CD14-positive monocyte (primary cell): ENCODE data around the gene CCDC149. TPM values are rescaled to one million over a fixed set of nuclear protein-coding genes. Genes with fewer than 3 reads are reported as not detected.

Experiments
- DNase-seq, 3 donors: peaks; one replicate each; pipeline ENCODE4 v3.0.0-alpha.2; 2011 to 2022
- H2AFZ ChIP-seq: 2 replicates; pipeline ENCODE4 v1.6.0; 2012; ENCODE audit warnings: mild to moderate bottlenecking, low read depth, low read length, inconsistent platforms; ENCODE audit not compliant: insufficient read depth, poor library complexity, severe bottlenecking
- H3K27ac ChIP-seq, 2 donors: 1 replicate in 1 of 2; 2 replicates in 1 of 2; pipeline ENCODE4 v1.5.1; 2012 to 2013; ENCODE audit warnings: low read length in 2 of 2, control low read depth in 1 of 2, inconsistent platforms in 1 of 2, low read depth in 1 of 2, mild to moderate bottlenecking in 1 of 2
- H3K27me3 ChIP-seq, 2 donors: one replicate each; pipeline versions ENCODE4 v1.6.0 to v1.6.1; 2011 to 2013; ENCODE audit warnings: low read length in 2 of 2; ENCODE audit not compliant: control insufficient read depth in 2 of 2, insufficient read depth in 2 of 2
- H3K36me3 ChIP-seq, 2 donors: replicated peaks in 1 of 2; 1 replicate in 1 of 2; 2 replicates in 1 of 2; pipeline versions ENCODE4 v1.5.1 to v1.6.1; 2012 to 2013; ENCODE audit warnings: low read length in 2 of 2, control low read depth in 1 of 2, inconsistent platforms in 1 of 2, mild to moderate bottlenecking in 1 of 2; ENCODE audit not compliant: insufficient read depth in 2 of 2, control insufficient read depth in 1 of 2
- H3K4me1 ChIP-seq, 2 donors: 1 replicate in 1 of 2; 2 replicates in 1 of 2; pipeline versions ENCODE4 v1.5.1 to v1.6.1; 2012 to 2013; ENCODE audit warnings: low read length in 2 of 2, control low read depth in 1 of 2, inconsistent platforms in 1 of 2, mild to moderate bottlenecking in 1 of 2, moderate library complexity in 1 of 2; ENCODE audit not compliant: insufficient read depth in 2 of 2, control insufficient read depth in 1 of 2
- H3K4me2 ChIP-seq: replicated peaks from 2 replicates; pipeline ENCODE3; 2012; ENCODE audit warnings: low read length, moderate library complexity, mild to moderate bottlenecking; ENCODE audit not compliant: poor library complexity, severe bottlenecking; ENCODE audit errors: extremely low read depth
- H3K4me3 ChIP-seq, 3 experiments: fragments of 200-600 bp in 1 of 3; sonication (generic) in 1 of 3; replicated peaks in 1 of 3; 1 replicate in 2 of 3; 2 replicates in 1 of 3; pipeline ENCODE4 v1.5.1; 2011 to 2013; ENCODE audit warnings: low read length in 3 of 3, mild to moderate bottlenecking in 3 of 3, control low read depth in 2 of 3, low read depth in 2 of 3, inconsistent platforms in 1 of 3, moderate library complexity in 1 of 3
- H3K79me2 ChIP-seq: 2 replicates; pipeline ENCODE4 v1.6.0; 2012; ENCODE audit warnings: mild to moderate bottlenecking, control low read depth, inconsistent platforms, low read length, moderate library complexity; ENCODE audit not compliant: insufficient read depth
- H3K9ac ChIP-seq: 2 replicates; pipeline ENCODE4 v1.6.0; 2017; ENCODE audit warnings: low read length, mild to moderate bottlenecking; ENCODE audit not compliant: insufficient read depth, poor library complexity, severe bottlenecking
- H3K9me3 ChIP-seq, 2 donors: replicated peaks in 1 of 2; 1 replicate in 1 of 2; 2 replicates in 1 of 2; pipeline versions ENCODE4 v1.5.1 to v1.6.1; 2012 to 2013; ENCODE audit warnings: low read length in 2 of 2, control low read depth in 1 of 2; ENCODE audit not compliant: control insufficient read depth in 1 of 2, insufficient read depth in 1 of 2
- H4K20me1 ChIP-seq: 2 replicates; pipeline ENCODE4 v1.6.0; 2012; ENCODE audit warnings: mild to moderate bottlenecking, low read length, control low read depth, moderate library complexity; ENCODE audit not compliant: insufficient read depth
- H3K27ac Mint-ChIP-seq, 7 donors: one replicate each; pipeline ENCODE4 v1.8.0; 2020; ENCODE audit warnings: mild to moderate bottlenecking in 7 of 7, mixed read lengths in 7 of 7, moderate library complexity in 6 of 7, inconsistent platforms in 2 of 7
- H3K27me3 Mint-ChIP-seq, 3 donors: one replicate each; pipeline ENCODE4 v1.8.0; 2021 to 2022; ENCODE audit warnings: low read depth in 3 of 3, mild to moderate bottlenecking in 3 of 3, mixed read lengths in 3 of 3, moderate library complexity in 3 of 3, inconsistent platforms in 1 of 3
- H3K36me3 Mint-ChIP-seq, 2 donors: one replicate each; pipeline ENCODE4 v1.8.0; 2020; ENCODE audit warnings: mixed read lengths in 2 of 2, inconsistent platforms in 1 of 2, mild to moderate bottlenecking in 1 of 2
- H3K4me1 Mint-ChIP-seq: one replicate; pipeline ENCODE4 v1.8.0; 2020; ENCODE audit warnings: mild to moderate bottlenecking, mixed read lengths
- H3K4me3 Mint-ChIP-seq, 2 donors: one replicate each; pipeline ENCODE4 v1.8.0; 2020; ENCODE audit warnings: mild to moderate bottlenecking in 2 of 2, mixed read lengths in 2 of 2, moderate library complexity in 1 of 2
- H3K9me3 Mint-ChIP-seq, 7 donors: one replicate each; pipeline ENCODE4 v1.8.0; 2020 to 2022; ENCODE audit warnings: mixed read lengths in 7 of 7, mild to moderate bottlenecking in 6 of 7, moderate library complexity in 6 of 7, inconsistent platforms in 2 of 7
- WGBS: methylation state at CpG from one replicate; pipeline ENCODE4 v1.1.5; 2013; ENCODE audit warnings: missing lambda C conversion rate; ENCODE audit not compliant: insufficient coverage; 5-methylcytosine and 5-hydroxymethylcytosine counted together
- intact Hi-C, 2 donors: fragments of 100-400 bp; cut with micrococcal nuclease; formaldehyde crosslinking; loops; one replicate each; pipeline versions ENCODE4 v1.15.0 to v1.15.1; 2023
- polyA plus RNA-seq, 3 donors: library from polyadenylated mRNA; depleted of rRNA in 1 of 3; unstranded in 2 of 3; stranded (reverse) in 1 of 3; fragments of 300-500 nt in 2 of 3; fragments of >200 nt in 1 of 3; fragmentation: Illumina TruSeq in 2 of 3; gene quantifications; 1 replicate in 2 of 3; 2 replicates in 1 of 3; pipeline ENCODE4 v1.2.3, GENCODE V29; 2012 to 2021
- TF ChIP-seq, protein P1 (sequence below): fragments of 200-600 bp; IDR thresholded peaks from one replicate; pipeline ENCODE4 v1.8.0; 2022; ENCODE audit warnings: antibody characterized with exemption, mild to moderate bottlenecking

CCDC149 gene
- polyA plus RNA-seq, 3 donors = 5.5 to 15.8 (median 14.9) TPM

GRCh38 chr4:24915121-24915922 lies 2.5 kb upstream of the CCDC149 start:
- H3K9me3 ChIP-seq = peaks cover under 1 to 8% of the 10 kb centered on the region in 2 donors
- TF ChIP-seq, protein P1, sequence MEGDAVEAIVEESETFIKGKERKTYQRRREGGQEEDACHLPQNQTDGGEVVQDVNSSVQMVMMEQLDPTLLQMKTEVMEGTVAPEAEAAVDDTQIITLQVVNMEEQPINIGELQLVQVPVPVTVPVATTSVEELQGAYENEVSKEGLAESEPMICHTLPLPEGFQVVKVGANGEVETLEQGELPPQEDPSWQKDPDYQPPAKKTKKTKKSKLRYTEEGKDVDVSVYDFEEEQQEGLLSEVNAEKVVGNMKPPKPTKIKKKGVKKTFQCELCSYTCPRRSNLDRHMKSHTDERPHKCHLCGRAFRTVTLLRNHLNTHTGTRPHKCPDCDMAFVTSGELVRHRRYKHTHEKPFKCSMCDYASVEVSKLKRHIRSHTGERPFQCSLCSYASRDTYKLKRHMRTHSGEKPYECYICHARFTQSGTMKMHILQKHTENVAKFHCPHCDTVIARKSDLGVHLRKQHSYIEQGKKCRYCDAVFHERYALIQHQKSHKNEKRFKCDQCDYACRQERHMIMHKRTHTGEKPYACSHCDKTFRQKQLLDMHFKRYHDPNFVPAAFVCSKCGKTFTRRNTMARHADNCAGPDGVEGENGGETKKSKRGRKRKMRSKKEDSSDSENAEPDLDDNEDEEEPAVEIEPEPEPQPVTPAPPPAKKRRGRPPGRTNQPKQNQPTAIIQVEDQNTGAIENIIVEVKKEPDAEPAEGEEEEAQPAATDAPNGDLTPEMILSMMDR = no peak
- Mint-ChIP-seq H3K27me3 (peaks cover 0 to 4% (median 2%) of the 10 kb centered on the region in 3 donors), H3K4me3 (no peak overlapping the region), H3K36me3 (peaks cover 7 to 8% of the 10 kb centered on the region in 2 donors), H3K9me3 (peaks cover 4 to 20% (median 6%) of the 10 kb centered on the region in 7 donors), H3K4me1 (peaks cover 25% of the 10 kb centered on the region), H3K27ac (no peak overlapping the region)
- intact Hi-C loops = loop anchor here in 1 of 2 donors (10.0 kb wide), 1 partner anchor 59 kb away; no protein-coding TSS in a partner anchor
- no peak overlapping the region for H3K4me2 ChIP-seq
- H3K27me3 ChIP-seq = no peaks in the 10 kb centered on the region
- H3K4me1 ChIP-seq = peaks cover 19 to 20% of the 10 kb centered on the region in 2 donors
- 90% methylated on average over 2 of the region's 8 CpGs for WGBS
- no peak for DNase-seq
- H4K20me1 ChIP-seq = no peaks in the 10 kb centered on the region
- H3K79me2 ChIP-seq = no peaks in the 10 kb centered on the region
- no peak overlapping the region for H3K4me3 ChIP-seq
- H2AFZ ChIP-seq = no peak overlapping the region
- H3K9ac ChIP-seq = no peak overlapping the region
- no peak overlapping the region for H3K27ac ChIP-seq
- peaks cover 3 to 6% of the 10 kb centered on the region in 2 donors for H3K36me3 ChIP-seq

- Mint-ChIP-seq H3K9me3 (peaks cover 8 to 19% (median 9%) of the 10 kb centered on the region in 7 donors), H3K4me1 (peaks cover 25% of the 10 kb centered on the region), H3K27ac (no peak overlapping the region), H3K4me3 (no peak overlapping the region), H3K27me3 (peaks cover 0 to 4% (median 2%) of the 10 kb centered on the region in 3 donors), H3K36me3 (peaks cover 16 to 17% of the 10 kb centered on the region in 2 donors)
- no peaks in the 10 kb centered on the region for H4K20me1 ChIP-seq
- no peaks in the 10 kb centered on the region for H3K79me2 ChIP-seq
- no peak overlapping the region for H3K27ac ChIP-seq
- DNase-seq = no peak
- no peak overlapping the region for H3K9ac ChIP-seq
- TF ChIP-seq, protein P1 = no peak
- H3K4me2 ChIP-seq = no peak overlapping the region
- no CpG with 5 or more reads among the region's 6 CpGs for WGBS
- no peak overlapping the region for H2AFZ ChIP-seq
- no peak overlapping the region for H3K4me3 ChIP-seq
- peaks cover 11 to 15% of the 10 kb centered on the region in 2 donors for H3K36me3 ChIP-seq
- H3K27me3 ChIP-seq = no peaks in the 10 kb centered on the region
- H3K9me3 ChIP-seq = peaks cover 8 to 10% of the 10 kb centered on the region in 2 donors
- intact Hi-C loops = loop anchor here (5.0 to 10.0 kb wide), 2 partner anchors 60 to 68 kb away; no protein-coding TSS in a partner anchor
- H3K4me1 ChIP-seq = peaks cover 19 to 20% of the 10 kb centered on the region in 2 donors
Measured at GRCh38 chr4:24914460-24914859, 1.6 kb upstream of the CCDC149 start.
